CD8-positive, alpha-beta memory T cell (primary cell): Measurements from ENCODE around the gene ZNF441. TPM values are rescaled to one million over a fixed set of nuclear protein-coding genes. Genes with fewer than 3 reads are reported as not detected.
A peak's percentile ranks its signal among the peaks of the same experiment; 100 is the strongest.
"Not testable (repeated sequence)": the region's sequence is repeated elsewhere in the genome, so short reads cannot be mapped to it uniquely, and the experiment has no call there.

Experiments
- CTCF ChIA-PET: fragments of 350-600 bp; sonication (Branson Sonifier 250); formaldehyde crosslinking; loops from one replicate; lab custom pipeline; 2021; ENCODE audit warnings: antibody characterized with exemption; lab: Charles Lee
- POLR2A ChIA-PET: fragments of 350-600 bp; sonication (Branson Sonifier 250); formaldehyde crosslinking; loops from one replicate; lab custom pipeline; 2021; ENCODE audit warnings: antibody characterized with exemption; lab: Charles Lee
- DNase-seq, 5 donors: peaks; one replicate each; pipeline versions ENCODE4 v3.0.0 to v3.0.0-alpha.2; 2020 to 2022; ENCODE audit warnings: mixed read lengths in 1 of 5
- H3K27ac ChIP-seq: one replicate; pipeline ENCODE4 v1.7.0; 2013; ENCODE audit warnings: low read depth, mild to moderate bottlenecking, low read length, moderate library complexity
- H3K27me3 ChIP-seq: 2 replicates; pipeline ENCODE4 v1.7.0; 2013; ENCODE audit warnings: low read length, mild to moderate bottlenecking; ENCODE audit not compliant: insufficient read depth, poor library complexity, severe bottlenecking
- H3K36me3 ChIP-seq: 2 replicates; pipeline ENCODE4 v1.7.0; 2013; ENCODE audit warnings: mild to moderate bottlenecking, low read length, moderate library complexity; ENCODE audit not compliant: insufficient read depth
- H3K4me1 ChIP-seq: 2 replicates; pipeline ENCODE4 v1.7.0; 2013; ENCODE audit warnings: mild to moderate bottlenecking, low read length, moderate library complexity; ENCODE audit not compliant: insufficient read depth
- H3K4me3 ChIP-seq: 2 replicates; pipeline ENCODE4 v1.7.0; 2013; ENCODE audit warnings: mild to moderate bottlenecking, low read length
- H3K9me3 ChIP-seq: 2 replicates; pipeline ENCODE4 v1.7.0; 2013; ENCODE audit warnings: mild to moderate bottlenecking, low read length
- H3K27ac Mint-ChIP-seq, 8 donors: one replicate each; pipeline ENCODE4 v1.8.0; 2020 to 2021; ENCODE audit warnings: mixed read lengths in 8 of 8, mild to moderate bottlenecking in 6 of 8, inconsistent platforms in 3 of 8, moderate library complexity in 3 of 8
- H3K27me3 Mint-ChIP-seq, 2 donors: one replicate each; pipeline ENCODE4 v1.8.0; 2020 to 2021; ENCODE audit warnings: mixed read lengths in 2 of 2, mild to moderate bottlenecking in 1 of 2, moderate library complexity in 1 of 2
- H3K36me3 Mint-ChIP-seq, 3 donors: one replicate each; pipeline ENCODE4 v1.8.0; 2020 to 2021; ENCODE audit warnings: mixed read lengths in 3 of 3, inconsistent platforms in 1 of 3, mild to moderate bottlenecking in 1 of 3
- H3K4me1 Mint-ChIP-seq, 3 donors: one replicate each; pipeline ENCODE4 v1.8.0; 2020 to 2021; ENCODE audit warnings: mixed read lengths in 3 of 3, inconsistent platforms in 1 of 3, mild to moderate bottlenecking in 1 of 3
- H3K4me3 Mint-ChIP-seq, 7 donors: one replicate each; pipeline ENCODE4 v1.8.0; 2020 to 2021; ENCODE audit warnings: mixed read lengths in 7 of 7, mild to moderate bottlenecking in 6 of 7, moderate library complexity in 4 of 7, inconsistent platforms in 2 of 7
- H3K9me3 Mint-ChIP-seq, 5 donors: one replicate each; pipeline ENCODE4 v1.8.0; 2020 to 2022; ENCODE audit warnings: mixed read lengths in 5 of 5, mild to moderate bottlenecking in 3 of 5, moderate library complexity in 2 of 5, inconsistent platforms in 1 of 5
- polyA plus RNA-seq: library from polyadenylated mRNA; unstranded; fragments of 300-500 nt; fragmentation: Illumina TruSeq; gene quantifications from one replicate; pipeline ENCODE4 v1.2.3, GENCODE V29; 2021
- total RNA-seq, 2 experiments: library from RNA; stranded (reverse); gene quantifications; one replicate each; pipeline ENCODE4 v1.2.3, GENCODE V29; 2021

Gene ZNF441
- total and polyA plus RNA-seq, 3 experiments from 2014 or later: 5.9 to 7.5 (median 6.4) TPM

DNA sequence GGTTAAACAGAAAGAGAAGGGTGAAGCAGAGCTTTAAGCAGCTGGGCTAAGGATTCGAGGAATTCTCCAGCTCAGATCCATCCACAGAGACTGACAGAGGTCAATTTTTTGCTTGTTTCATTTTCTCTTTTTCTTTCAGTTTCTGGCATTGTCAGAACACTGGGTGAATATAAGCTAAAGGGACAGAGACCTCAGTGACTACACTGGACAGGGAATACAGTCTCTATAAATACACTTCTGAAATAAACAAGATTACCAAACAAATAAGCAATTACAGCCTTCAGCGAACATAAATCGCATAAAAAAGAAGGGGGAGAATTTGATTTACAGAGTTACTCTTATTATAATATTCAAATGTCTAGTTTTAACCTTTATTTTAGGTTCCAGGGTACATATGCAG is 3.7 kb upstream of the ZNF441 start:
- no peaks in the 10 kb centered on the region for H3K27me3 ChIP-seq
- H3K4me1 ChIP-seq: peaks cover 12% of the 10 kb centered on the region
- ChIA-PET CTCF (no interaction called here), POLR2A (no interaction called here)
- peaks cover 1 to 10% (median 5%) of the 10 kb centered on the region in 3 donors for H3K36me3 Mint-ChIP-seq
- no peaks in the 10 kb centered on the region for H3K36me3 ChIP-seq
- H3K27me3 Mint-ChIP-seq: peaks cover 0 to 45% of the 10 kb centered on the region in 2 donors
- H3K4me3 ChIP-seq: no peak overlapping the region
- peaks cover 2 to 6% (median 3%) of the 10 kb centered on the region in 5 donors for H3K9me3 Mint-ChIP-seq
- H3K27ac ChIP-seq: no peak overlapping the region
- peak overlapping the region in 1 of 7 donors; percentile 35 for H3K4me3 Mint-ChIP-seq
- H3K9me3 ChIP-seq: no peaks in the 10 kb centered on the region
- DNase-seq: no peak
- peaks cover 14% of the 10 kb centered on the region in 3 donors for H3K4me1 Mint-ChIP-seq
- no peak overlapping the region for H3K27ac Mint-ChIP-seq

- DNase-seq: no peak
- Histone ChIP-seq H3K9me3 (peaks cover under 1% of the 10 kb centered on the region), H3K36me3 (no peaks in the 10 kb centered on the region), H3K27ac (no peak overlapping the region), H3K27me3 (no peaks in the 10 kb centered on the region), H3K4me1 (peaks cover 17% of the 10 kb centered on the region), H3K4me3 (no peak overlapping the region)
- Mint-ChIP-seq H3K4me3 (peak overlapping the region in 1 of 7 donors; percentile 35), H3K27ac (no peak overlapping the region), H3K4me1 (peaks cover 19% of the 10 kb centered on the region in 3 donors), H3K36me3 (peaks cover 1 to 11% (median 5%) of the 10 kb centered on the region in 3 donors), H3K9me3 (peaks cover 2 to 6% (median 3%) of the 10 kb centered on the region in 5 donors), H3K27me3 (peaks cover 0 to 45% of the 10 kb centered on the region in 2 donors)
- ChIA-PET CTCF (no interaction called here), POLR2A (no interaction called here)
Observed at GRCh38 chr19:11763611-11764010, 3.2 kb upstream of the ZNF441 start.

DNA sequence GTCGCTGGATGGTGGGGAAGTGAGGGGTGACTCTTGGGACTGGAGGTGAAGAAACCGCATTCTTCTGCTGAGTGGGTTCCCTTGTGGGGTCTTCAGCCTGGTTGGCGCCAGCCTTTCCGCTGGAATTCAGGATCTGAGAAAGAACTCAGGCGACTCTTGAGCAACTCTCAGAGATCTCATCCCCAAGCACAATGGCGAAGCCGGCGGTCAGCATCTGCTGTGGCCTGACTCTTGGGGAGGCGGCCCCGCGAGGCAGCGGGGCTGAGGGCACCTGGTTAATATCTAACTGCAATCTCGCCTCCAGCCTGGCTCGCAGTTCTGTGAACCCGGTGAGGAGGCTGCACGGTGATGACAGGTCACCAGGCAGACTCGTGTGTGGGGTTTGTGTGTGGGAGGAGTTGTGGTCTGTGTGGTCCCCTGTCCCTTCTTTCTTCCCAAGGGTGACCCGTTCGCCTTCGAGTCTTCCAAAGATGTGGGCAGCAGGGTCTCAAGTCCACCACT is 883 bp downstream of the ZNF441 start:
- Histone ChIP-seq H3K36me3 (no peaks in the 10 kb centered on the region), H3K4me3 (peak overlapping the region; percentile 89), H3K4me1 (peaks cover 17% of the 10 kb centered on the region), H3K27ac (peak overlapping the region; percentile 80), H3K9me3 (peaks cover 5% of the 10 kb centered on the region), H3K27me3 (no peaks in the 10 kb centered on the region)
- ChIA-PET POLR2A (no interaction called here), CTCF (interaction anchor here (1.8 kb wide), 1 partner anchor 31 kb away, joined by 5 read pairs; the partner anchor contains the start of gene ZNF491)
- Mint-ChIP-seq H3K9me3 (peaks cover 9 to 29% (median 20%) of the 10 kb centered on the region in 5 donors), H3K27me3 (peaks cover 0 to 22% of the 10 kb centered on the region in 2 donors), H3K27ac (peak overlapping the region; percentile 62 to 98 (median 90)), H3K4me3 (peak overlapping the region; percentile 96 to 99 (median 98)), H3K36me3 (peaks cover 11 to 45% (median 23%) of the 10 kb centered on the region in 3 donors), H3K4me1 (peaks cover 29 to 37% (median 31%) of the 10 kb centered on the region in 3 donors)
- peak in 4 of 5 donors; percentile 1 to 48 (median 9) for DNase-seq

- H3K4me3 Mint-ChIP-seq: peak overlapping the region in 1 of 7 donors; percentile 2
- peaks cover 19 to 56% (median 38%) of the 10 kb centered on the region in 3 donors for H3K36me3 Mint-ChIP-seq
- H3K27ac ChIP-seq: no peak overlapping the region
- peaks cover 38 to 45% (median 39%) of the 10 kb centered on the region in 3 donors for H3K4me1 Mint-ChIP-seq
- no peaks in the 10 kb centered on the region for H3K36me3 ChIP-seq
- H3K27me3 Mint-ChIP-seq: peaks cover 0 to 2% of the 10 kb centered on the region in 2 donors
- ChIA-PET POLR2A (no interaction called here), CTCF (no interaction called here)
- H3K27ac Mint-ChIP-seq: no peak overlapping the region
- DNase-seq: no peak
- H3K9me3 ChIP-seq: peaks cover 8% of the 10 kb centered on the region
- H3K27me3 ChIP-seq: no peaks in the 10 kb centered on the region
- no peak overlapping the region for H3K4me3 ChIP-seq
- H3K9me3 Mint-ChIP-seq: peaks cover 21 to 47% (median 42%) of the 10 kb centered on the region in 5 donors
- peaks cover 17% of the 10 kb centered on the region for H3K4me1 ChIP-seq
Observed at GRCh38 chr19:11769995-11770394, 3.2 kb downstream of the ZNF441 start.

GRCh38 chr19:11771520-11771919 is 4.7 kb downstream of the ZNF441 start:
- Mint-ChIP-seq H3K36me3 (peaks cover 25 to 67% (median 48%) of the 10 kb centered on the region in 3 donors), H3K9me3 (peaks cover 35 to 58% (median 57%) of the 10 kb centered on the region in 5 donors), H3K4me1 (peaks cover 36 to 43% (median 37%) of the 10 kb centered on the region in 3 donors)
- H3K27ac Mint-ChIP-seq, H3K27me3 ChIP-seq, H3K4me3 ChIP-seq, CTCF ChIA-PET, H3K36me3 ChIP-seq, H3K27me3 Mint-ChIP-seq, H3K4me3 Mint-ChIP-seq, H3K27ac ChIP-seq, DNase-seq, H3K9me3 ChIP-seq: not testable (repeated sequence)
- POLR2A ChIA-PET: interaction anchor here (0.6 kb wide), 1 partner anchor 83 kb away, joined by 5 read pairs; no protein-coding TSS in a partner anchor
- peaks cover 14% of the 10 kb centered on the region for H3K4me1 ChIP-seq

DNA sequence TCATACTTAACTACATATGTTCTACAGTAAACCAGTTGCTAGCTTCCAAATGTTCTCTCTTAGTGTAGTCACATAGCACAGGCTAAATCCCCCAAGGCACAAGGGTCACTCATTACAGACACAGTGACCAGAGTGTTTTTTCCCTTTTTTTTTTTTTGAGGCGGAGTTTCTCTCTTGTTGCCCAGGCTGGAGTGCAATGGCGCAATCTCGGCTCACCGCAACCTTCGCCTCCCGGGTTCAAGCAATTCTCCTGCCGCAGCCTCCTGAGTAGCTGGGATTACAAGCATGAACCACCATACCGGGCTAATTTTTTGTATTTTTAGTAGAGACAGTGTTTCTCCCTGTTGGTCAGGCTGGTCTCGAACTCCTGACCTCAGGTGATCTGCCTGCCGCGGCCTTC is 9.9 kb downstream of the ZNF441 start:
- H3K4me3 Mint-ChIP-seq, H3K27me3 ChIP-seq, POLR2A ChIA-PET, H3K27me3 Mint-ChIP-seq, H3K4me3 ChIP-seq, H3K4me1 ChIP-seq, CTCF ChIA-PET, H3K27ac ChIP-seq, H3K27ac Mint-ChIP-seq, DNase-seq: not testable (repeated sequence)
- Mint-ChIP-seq H3K9me3 (peaks cover 41 to 94% (median 82%) of the 10 kb centered on the region in 5 donors), H3K4me1 (peaks cover 6 to 14% (median 9%) of the 10 kb centered on the region in 3 donors), H3K36me3 (peaks cover 48 to 90% (median 80%) of the 10 kb centered on the region in 3 donors)
- peaks cover 39% of the 10 kb centered on the region for H3K36me3 ChIP-seq
- H3K9me3 ChIP-seq: peaks cover 34% of the 10 kb centered on the region

DNA sequence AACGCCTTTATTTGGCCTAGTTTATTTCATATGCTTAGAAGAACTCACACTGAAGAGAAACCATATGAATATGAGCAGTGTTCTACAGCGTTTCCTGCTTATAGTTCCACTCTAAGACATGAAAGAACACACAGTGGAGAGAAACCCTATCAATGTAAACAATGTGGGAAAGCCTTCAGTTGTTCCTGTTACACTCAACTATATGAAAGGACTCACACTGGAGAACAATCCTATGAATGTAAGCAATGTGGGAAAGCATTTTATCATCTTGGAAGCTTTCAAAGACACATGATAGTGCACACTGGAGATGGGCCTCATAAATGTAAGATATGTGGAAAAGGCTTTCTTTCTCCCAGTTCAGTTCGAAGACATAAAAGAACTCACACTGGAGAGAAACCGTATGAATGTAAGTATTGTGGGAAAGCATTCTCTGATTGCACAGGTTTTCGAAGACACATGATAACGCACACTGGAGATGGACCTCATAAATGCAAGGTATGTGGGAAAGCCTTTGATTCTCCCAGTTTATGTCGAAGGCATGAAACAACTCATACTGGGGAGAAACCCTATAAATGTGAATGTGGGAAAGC is 13.7 kb downstream of the ZNF441 start:
- H3K27ac Mint-ChIP-seq: no peak overlapping the region
- CTCF ChIA-PET: no interaction called here
- peaks cover 37 to 79% (median 69%) of the 10 kb centered on the region in 3 donors for H3K36me3 Mint-ChIP-seq
- H3K4me3 Mint-ChIP-seq: no peak overlapping the region
- Histone ChIP-seq H3K4me3 (peak overlapping the region; percentile 5), H3K36me3 (peaks cover 41% of the 10 kb centered on the region), H3K4me1 (no peaks in the 10 kb centered on the region), H3K27ac (no peak overlapping the region), H3K9me3 (peaks cover 57% of the 10 kb centered on the region), H3K27me3 (no peaks in the 10 kb centered on the region)
- H3K27me3 Mint-ChIP-seq: no peaks in the 10 kb centered on the region
- DNase-seq: no peak
- POLR2A ChIA-PET: no interaction called here
- H3K9me3 Mint-ChIP-seq: peaks cover 30 to 93% (median 79%) of the 10 kb centered on the region in 5 donors
- no peaks in the 10 kb centered on the region for H3K4me1 Mint-ChIP-seq
